Activated gamma-delta T cell treated with Interleukin-2 at 50 U/mL for 16 hours (primary cell): Measurements from ENCODE around the gene ECPAS.
"Not testable (repeated sequence)": the region's sequence is repeated elsewhere in the genome, so short reads cannot be mapped to it uniquely, and the experiment has no call there.

ENCODE experiments used
- DNase-seq: peaks from one replicate; pipeline ENCODE4 v3.0.0-alpha.2; 2020

The ECPAS gene

GRCh38 chr9:111412280-111412679 lies 71.9 kb downstream of the ECPAS start:
- no peak for DNase-seq

- DNase-seq: no peak
Observed at GRCh38 chr9:111411266-111411665, 72.9 kb downstream of the ECPAS start.

GRCh38 chr9:111407813-111408212 lies 76.4 kb downstream of the ECPAS start:
- no peak for DNase-seq

- DNase-seq: no peak
Observed at GRCh38 chr9:111405701-111406100, 78.5 kb downstream of the ECPAS start.

- not testable (repeated sequence) for DNase-seq
Observed at GRCh38 chr9:111401486-111401885, 82.7 kb downstream of the ECPAS start.

GRCh38 chr9:111400564-111400898 lies 83.7 kb downstream of the ECPAS start:
- DNase-seq: no peak

- no peak for DNase-seq
Observed at GRCh38 chr9:111399772-111400563, 84.2 kb downstream of the ECPAS start.

GRCh38 chr9:111399211-111399739 lies 84.9 kb downstream of the ECPAS start:
- no peak for DNase-seq

- DNase-seq: no peak
Observed at GRCh38 chr9:111393971-111394370, 90.2 kb downstream of the ECPAS start.

GRCh38 chr9:111389406-111389805 lies 94.8 kb downstream of the ECPAS start:
- no peak for DNase-seq

GRCh38 chr9:111386386-111386785 lies 97.8 kb downstream of the ECPAS start:
- no peak for DNase-seq

- DNase-seq: no peak
Observed at GRCh38 chr9:111381006-111381405, 103.2 kb downstream of the ECPAS start.

GRCh38 chr9:111375817-111376564 lies 108.2 kb downstream of the ECPAS start:
- DNase-seq: no peak

- no peak for DNase-seq
Observed at GRCh38 chr9:111375062-111375461, 109.1 kb downstream of the ECPAS start.

- no peak for DNase-seq
Observed at GRCh38 chr9:111372297-111372696, 111.9 kb downstream of the ECPAS start.

- no peak for DNase-seq
Observed at GRCh38 chr9:111366978-111367377, 117.2 kb downstream of the ECPAS start.

GRCh38 chr9:111362526-111362925 lies 121.7 kb downstream of the ECPAS start:
- DNase-seq: no peak

GRCh38 chr9:111360881-111361280 lies 123.3 kb downstream of the ECPAS start:
- no peak for DNase-seq

- no peak for DNase-seq
Observed at GRCh38 chr9:111356481-111357244, 127.5 kb downstream of the ECPAS start.

- DNase-seq: no peak
Observed at GRCh38 chr9:111352545-111352944, 131.6 kb downstream of the ECPAS start.

GRCh38 chr9:111350556-111350955 lies 133.6 kb downstream of the ECPAS start:
- no peak for DNase-seq

GRCh38 chr9:111349766-111350165 lies 134.4 kb downstream of the ECPAS start:
- DNase-seq: no peak

- DNase-seq: no peak
Observed at GRCh38 chr9:111348821-111349271, 135.3 kb downstream of the ECPAS start.
